CD4-positive, alpha-beta T cell treated with Interleukin-2 at 100 ng/mL for 4 hours (primary cell): ENCODE measurements around the gene PLCL2.

ENCODE experiments used
- DNase-seq: peaks from one replicate; pipeline ENCODE4 v3.0.0-alpha.2; 2020; ENCODE audit warnings: low spot score

Gene PLCL2

DNA sequence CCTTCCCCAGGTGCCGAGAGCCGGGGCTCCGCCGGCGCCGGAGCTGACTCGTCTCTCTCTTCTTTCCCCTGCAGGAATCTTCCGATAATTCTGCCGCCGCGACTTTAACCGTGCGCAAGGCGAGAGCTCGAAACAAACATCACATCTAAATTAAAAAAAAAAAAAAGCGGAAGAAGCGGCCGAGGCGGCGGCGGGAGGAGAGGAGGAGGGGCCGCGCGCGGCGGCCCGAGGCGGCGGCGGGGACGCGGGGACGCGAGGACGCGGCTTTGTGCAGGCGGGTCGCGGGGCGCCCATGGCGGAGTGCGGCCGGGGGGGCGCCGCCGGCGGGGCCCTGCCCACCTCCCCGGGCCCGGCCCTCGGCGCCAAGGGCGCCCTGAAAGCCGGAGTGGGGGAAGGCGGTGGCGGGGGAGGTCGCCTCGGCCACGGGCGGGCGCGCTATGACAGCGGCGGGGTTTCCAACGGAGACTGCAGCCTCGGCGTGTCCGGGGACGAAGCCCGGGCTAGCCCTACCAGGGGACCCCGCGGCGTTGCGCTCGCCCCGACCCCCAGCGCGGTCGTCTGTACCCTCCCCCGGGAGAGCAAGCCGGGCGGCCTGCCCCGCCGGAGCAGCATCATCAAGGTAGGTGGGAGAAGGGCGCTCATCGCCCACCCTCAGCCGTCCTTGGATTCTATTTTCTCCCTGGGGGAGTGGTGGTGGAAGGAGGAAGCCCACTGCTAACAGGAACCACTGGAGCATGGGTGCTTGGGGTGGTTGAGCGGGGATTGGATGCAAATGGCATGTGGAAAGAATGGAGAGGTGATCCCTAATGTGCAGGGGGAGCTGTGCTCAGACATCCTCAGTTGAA is at the start of gene PLCL2:
Gene PLCL2 (plus strand): TSS at position 208 of the 845 bp plus-strand sequence. CDS start 85 bp downstream, at position 293.
- peak; percentile 81 for DNase-seq

DNA sequence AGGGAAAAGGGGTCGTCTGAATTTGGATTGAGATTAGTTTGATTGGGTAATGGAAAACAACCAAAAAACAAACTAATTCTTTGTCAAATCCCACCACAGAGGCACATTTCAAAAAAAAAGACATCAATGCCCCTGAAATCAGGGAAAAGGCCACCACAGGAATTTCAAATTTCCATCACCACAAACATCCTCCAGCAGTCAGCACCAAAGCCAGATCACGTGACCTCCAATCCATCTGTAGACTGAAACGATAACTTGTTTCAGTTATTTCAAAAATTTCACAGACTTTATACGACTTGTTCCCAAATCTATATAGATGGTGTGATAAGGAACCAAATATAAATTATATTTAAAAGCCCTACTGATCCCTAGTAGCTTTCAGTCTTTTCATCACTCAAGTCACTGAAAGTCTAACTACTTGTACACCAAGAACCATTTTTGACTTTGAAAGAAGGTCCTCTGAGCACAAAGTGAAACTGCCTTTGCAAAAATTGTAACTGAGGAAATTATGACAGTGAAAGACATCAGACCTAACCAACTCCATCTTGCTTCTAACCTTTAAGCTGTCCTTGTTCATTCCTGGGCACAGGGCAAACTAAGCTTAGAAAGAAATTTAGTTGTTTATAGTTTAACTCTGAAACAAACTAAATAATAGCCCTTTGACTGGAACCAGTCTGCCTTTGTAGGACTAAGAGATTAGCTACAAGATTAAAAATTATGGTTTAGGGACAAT is 48.1 kb upstream of the PLCL2 start:
- no peak for DNase-seq

DNA sequence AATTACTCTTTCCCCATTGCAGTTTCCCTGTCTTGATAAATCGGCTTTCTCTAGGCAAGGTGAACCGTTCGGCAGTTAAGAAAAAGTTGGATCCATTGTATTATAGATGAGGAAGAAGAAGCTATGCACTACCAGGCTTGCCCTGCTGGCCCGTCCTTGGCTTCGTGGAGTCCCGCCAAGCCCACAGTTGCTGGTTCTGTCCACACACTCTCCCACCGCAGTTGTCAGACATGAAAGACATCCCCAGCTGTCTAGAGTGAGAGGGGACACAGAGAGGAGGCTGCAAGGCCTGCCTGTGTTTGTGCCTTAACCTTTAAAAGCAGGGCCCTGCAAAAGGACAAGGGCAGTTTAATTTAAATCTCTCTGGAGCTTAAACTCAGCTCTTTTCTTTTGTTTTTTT is 47.2 kb upstream of the PLCL2 start:
- DNase-seq, result no peak

DNA sequence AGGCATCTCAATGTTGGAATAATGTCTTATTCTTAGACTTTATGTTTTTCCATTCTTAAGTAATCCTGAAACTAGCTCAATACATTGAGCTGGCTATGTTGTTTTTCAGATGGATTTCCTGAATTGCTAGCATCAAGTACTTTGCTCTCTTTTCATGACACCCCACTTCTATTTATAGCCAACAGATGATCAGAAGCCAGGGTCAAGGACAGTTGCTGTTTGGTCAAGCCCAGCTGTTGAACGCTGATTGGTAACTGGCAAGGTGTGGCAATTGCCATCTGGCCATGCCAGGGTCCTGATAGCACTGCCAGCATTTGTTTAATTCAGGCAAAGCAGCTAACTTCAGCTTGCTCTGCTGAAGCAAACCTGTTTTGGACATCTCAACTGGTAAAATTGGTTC is 46.2 kb upstream of the PLCL2 start:
- no peak for DNase-seq

DNA sequence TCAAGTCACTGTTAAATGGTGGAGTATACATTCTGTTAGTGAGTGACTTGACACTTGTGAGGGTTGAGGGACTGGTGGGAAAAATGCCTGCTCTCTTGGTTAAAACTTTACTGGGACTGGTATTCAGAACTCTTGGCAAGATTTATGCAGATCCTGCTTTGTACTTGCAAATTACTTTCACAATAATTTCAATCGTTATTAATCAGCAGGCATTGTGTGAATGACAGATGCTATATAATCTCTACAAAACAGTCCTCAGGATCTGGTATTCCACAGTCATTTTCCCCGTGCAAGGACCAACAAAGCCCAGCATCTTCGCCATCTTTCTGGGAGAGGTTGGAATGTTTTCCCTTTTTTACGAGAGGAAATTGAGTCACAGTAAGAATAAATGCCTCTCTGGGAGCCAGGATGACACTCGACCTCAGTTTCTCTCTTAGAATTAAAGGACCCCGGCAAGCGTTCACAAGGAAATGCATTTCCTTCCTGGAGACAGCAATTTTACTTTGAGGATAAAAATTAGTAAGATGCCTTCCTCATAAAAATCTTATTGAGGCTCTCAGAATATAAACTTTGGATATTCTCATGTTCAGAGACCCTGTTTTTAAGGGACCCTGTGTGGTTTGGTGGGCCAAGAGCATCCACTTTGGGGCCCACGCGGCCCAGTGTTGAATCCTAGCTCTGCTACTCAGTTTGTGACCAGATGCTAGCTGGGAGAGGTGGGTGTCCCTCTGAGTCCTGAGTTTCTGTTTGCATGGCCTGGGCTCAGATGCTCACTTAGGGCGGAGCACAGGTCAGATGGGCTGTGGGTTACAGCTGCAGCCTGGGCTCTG is 45.3 kb upstream of the PLCL2 start:
- no peak for DNase-seq

DNA sequence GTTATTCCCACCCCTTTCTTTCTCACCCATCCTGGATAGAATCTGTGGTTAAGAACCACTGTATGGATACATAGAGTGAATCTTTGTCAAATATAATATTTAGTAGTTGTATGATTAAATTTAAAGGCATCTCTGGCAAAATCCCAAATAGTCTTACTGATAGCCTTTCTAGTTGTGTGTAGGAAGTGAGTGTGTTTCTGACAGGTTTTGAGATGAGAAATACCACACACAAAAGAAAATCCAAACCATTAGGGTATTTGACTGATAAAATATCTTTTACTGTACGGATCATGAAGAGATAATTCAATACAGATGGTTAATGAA is 44.7 kb upstream of the PLCL2 start:
- no peak for DNase-seq

DNA sequence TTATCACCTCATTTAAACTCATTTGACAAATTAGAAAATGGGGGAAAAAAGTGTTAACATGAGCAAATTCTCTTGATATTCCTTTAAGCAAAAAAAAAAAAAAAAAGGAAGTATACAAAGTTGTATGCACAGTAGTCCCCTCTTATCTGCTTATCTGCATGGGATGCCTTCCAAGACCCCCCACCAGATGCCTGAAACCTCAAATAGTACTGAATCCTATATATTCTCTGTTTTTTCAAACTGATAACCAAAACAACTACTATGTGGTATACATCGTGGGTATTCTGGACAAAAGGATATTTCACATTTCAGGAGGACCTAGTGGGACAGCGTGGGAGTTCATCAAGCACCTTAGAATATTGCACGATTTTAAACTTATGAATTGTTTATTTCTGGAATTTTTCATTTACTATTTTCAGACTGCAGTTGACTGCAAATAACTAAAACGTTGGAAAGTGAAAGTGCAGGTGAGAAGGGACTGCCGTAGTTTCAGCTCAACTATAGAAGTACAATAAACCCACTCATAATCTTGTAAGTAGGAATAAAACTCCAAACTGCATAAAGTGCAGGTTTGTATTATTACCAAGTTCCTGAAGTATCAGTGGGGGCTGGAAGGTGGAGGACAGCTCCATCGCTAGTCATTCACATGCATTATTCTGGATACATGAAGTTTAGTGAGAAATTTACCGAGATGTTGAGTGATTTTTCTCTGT is 43.6 kb upstream of the PLCL2 start:
- DNase-seq, result peak; percentile 6

DNA sequence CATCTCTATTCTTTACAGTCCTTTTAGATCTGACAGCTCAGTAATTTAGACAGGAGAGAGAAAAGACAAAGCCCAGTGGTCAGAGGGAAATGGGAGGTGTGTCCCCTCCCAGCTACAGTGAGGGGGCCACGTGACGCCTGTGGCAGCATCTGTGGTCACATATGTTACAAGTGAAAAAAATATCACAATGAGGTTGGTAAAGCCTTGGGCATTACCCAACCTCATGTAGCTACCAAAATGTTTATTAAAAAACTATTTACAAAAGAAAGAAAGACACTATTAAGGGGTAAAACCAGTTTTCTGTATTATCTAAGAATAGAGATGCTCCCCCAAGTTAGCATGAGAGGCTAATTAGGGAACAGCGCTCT is 42.9 kb upstream of the PLCL2 start:
- peak; percentile 63 for DNase-seq

DNA sequence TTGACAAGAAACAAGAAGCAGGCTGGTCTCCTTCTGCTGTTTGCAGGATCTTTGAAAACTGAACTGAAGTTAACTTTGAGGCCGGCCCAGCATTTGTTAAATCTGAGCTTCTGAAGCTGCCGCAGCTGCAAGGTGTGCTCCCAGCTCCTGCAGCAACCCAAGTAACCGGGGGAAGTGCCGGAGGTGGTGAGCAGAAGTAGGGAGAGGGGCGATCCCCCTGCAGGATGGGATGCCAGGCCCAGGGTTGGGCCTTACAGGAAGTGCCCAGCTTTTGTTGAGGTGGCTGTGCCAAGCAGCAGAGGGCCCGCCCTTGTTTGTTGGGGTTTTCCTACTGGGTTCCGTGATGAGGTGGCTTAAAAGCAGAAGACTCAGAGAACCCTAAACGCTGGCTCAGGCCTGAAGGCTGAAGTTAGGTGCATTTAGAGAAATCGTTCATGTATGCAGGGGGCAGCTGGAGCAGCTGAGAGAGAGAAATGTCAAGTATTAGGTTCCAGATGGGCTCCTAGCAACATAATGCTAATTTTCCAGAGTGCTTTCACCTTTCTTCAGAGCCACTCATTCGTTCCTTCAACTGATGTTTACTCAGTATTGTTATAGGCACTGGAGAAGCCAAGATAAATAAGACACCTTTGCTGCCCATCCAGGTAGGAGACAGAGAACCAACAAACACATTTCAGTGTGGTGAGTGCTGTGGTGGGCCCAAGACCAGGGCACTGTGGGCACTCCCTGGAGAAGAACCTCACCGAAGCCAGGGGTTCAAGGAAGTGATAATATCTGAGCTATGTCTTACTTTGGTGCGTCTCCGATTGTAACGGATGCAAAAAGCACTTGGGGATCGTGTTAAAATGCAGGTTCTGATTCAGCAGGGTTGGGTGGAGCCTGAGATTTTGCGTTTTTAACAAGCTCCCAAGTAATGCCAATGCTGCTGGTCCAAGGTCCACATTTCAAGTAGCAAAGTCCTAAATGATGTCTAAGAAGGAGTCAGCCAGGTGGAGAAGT is 42.2 kb upstream of the PLCL2 start:
- peak; percentile 85 for DNase-seq

DNA sequence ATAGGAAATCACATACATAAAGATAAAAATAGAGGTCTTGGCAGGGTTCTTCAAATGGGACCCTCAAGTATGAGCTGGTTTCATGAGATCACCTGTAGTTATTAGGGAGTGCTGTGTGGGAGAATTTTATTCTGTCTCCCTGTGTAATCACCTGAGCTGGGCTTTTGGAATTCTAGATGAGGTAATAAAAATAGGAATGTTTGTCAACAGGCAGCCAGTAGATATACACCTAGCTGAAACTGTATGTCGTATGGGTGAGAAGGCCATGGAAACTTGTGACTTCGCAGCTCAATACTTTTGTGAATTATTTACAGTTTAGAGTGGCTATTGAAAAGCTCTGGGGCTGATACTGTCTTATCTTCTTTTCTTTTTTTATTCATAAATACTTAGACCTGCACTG is 40.5 kb upstream of the PLCL2 start:
- DNase-seq, result no peak

DNA sequence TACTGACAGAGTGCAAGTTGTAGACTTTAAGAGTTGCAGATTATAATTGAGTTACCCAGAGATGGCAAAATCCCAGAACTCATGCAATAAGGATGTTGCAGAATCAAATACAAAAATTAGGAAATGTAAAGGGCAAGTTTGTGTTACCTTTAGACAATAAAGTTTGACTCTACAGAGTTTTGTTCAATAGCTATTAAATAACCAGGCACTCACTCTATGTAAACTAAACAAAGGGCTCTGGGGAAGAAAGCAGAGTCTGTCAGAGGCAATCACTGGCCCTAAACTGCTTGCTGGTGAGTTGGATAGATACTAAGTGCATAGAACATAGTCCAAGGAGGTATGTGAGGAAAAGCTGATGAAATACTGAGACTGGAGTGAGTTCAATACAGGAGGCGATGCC is 40.0 kb upstream of the PLCL2 start:
- DNase-seq, result no peak

DNA sequence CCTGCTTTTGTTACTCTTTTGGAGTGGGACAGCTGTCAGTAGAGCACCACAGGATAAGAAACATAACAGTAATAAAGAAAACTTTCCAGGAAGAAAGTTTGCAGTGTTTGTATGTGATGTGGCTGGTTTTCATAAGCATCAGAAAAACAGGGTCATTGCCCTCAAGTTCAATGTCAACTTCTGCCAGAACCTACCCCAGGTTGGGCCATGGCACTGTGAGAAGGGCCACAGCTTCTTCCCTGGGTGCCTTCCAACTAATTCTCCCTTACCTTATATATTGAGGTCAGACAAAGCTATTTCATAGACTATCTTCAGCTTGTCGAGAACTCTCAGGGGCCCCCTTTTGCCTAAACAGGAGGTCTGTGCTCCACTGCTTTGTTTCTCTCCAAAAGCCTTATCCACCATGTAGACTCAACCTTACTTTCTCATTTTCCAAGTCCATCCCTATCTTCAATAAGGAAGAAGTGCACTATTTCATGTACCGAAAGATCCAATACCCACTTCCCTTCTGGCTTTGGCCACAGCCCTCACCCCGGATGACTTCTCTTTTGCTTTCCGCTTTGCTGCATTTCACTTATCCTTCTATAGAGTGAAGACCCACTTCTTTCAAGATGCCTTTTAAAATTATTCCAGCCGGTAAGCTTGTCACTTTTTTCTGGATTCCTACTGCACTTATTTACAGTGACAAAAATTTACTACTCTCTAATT is 38.2 kb upstream of the PLCL2 start:
- DNase-seq, result no peak

DNA sequence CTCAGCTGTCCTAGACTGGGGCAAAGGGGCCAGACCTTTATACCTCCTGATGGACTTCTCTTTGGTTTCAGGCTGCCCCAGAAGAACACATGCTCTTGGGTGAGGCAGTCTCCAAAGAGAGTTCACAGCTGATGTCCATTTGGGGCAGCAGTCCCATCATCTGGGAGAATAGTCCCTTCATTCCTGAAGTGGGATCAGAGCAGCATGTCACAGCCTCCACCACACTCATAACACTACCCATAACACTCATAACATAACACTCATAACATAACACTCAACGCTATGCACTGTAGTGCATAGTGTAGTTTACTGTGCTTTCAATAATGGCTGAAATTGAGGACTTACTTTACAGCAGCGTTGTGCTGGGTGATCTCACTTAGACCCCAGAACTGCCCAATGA is 36.7 kb upstream of the PLCL2 start:
- no peak for DNase-seq

DNA sequence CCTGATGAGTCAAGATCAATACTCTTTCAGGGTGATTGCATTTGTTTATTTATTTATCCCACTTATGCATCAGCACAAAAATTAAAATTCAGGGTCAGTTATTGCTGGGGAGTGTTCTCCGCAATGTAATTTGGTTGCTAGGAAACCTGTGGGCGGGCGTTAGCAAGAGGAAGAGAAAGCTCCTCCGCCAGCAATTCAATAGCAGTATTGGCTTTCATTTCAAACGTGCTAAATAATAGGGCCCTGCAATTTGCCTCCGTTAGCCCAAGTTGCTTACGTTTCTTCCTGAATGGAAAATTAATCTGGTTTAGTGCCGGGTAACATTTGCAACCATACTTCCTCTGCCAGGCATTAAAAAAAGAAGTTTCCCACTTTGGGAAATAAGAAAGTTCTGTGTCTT is 35.5 kb upstream of the PLCL2 start:
- peak; percentile 88 for DNase-seq

DNA sequence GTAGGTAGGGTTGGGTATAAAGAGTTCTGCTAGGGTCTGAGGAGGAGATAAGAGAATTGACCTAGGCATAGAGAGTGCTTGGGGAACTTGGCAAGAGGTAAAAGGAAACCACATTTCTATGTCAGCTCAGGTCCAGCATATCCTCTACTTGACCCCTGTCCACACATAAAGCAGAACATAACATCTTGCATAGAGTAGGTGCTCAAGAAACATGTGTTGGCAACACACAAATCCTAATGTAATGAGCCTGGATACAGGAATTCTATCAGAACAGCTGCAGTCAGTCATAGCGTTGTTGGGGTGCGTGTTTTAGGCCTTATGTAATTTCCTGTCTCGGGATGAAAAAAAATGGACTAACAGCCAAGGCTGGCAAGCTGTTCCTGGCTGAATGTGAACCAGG is 35.0 kb upstream of the PLCL2 start:
- no peak for DNase-seq

DNA sequence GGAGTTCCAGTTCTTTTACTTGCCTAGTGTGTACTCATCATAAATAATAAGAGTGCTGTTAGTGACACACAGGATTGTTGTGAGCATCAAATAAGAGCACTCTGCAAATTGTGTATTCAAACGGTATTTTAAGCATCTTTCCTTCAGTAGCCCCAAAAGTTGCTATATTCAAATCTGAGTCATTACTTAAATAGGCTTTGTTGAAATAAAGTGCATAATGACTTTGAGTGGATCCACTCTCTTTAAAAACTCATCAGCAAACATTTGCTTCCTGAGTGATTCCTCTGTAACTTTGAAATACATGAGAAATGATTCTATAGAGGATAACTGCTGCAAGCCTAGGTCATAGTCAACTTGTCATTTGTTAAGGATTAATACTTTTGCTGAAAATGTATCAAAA is 29.3 kb upstream of the PLCL2 start:
- no peak for DNase-seq

DNA sequence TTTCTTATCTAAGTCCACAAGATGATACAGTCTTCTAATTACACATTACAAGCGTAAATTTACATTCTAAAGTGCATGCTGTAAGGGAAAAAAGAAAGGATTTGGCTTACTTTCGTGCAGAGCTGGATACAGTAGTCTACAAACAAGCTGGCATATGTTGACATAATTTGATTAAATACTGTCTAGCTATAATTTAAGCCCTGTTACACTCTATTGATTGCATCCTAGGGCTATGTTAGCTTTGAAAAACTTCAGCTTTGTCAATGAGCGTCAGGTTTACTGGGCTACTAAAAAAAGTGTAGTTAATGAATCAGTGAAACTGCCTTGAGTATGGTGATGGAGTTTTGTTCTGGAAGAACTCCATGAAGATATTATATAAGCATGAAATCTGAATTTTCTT is 24.5 kb upstream of the PLCL2 start:
- DNase-seq, result no peak

DNA sequence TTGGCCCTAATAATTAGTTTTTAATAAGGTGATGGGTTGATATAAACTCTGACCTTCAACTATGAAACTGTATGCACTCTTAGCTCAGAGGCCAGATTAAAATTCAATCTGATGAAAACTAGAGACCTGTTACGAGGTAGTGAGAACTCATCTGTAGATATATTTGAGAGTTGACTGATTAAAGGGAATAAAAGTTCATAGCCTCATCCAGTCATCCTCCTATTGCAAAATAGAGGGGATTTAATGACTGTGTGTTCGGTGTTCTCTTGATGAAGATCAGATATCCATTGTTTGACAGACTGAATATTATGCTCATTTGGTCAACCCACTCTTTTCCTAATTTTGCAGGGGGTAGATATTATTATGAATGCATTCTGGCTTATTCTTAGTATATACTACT is 23.3 kb upstream of the PLCL2 start:
- DNase-seq, result no peak

DNA sequence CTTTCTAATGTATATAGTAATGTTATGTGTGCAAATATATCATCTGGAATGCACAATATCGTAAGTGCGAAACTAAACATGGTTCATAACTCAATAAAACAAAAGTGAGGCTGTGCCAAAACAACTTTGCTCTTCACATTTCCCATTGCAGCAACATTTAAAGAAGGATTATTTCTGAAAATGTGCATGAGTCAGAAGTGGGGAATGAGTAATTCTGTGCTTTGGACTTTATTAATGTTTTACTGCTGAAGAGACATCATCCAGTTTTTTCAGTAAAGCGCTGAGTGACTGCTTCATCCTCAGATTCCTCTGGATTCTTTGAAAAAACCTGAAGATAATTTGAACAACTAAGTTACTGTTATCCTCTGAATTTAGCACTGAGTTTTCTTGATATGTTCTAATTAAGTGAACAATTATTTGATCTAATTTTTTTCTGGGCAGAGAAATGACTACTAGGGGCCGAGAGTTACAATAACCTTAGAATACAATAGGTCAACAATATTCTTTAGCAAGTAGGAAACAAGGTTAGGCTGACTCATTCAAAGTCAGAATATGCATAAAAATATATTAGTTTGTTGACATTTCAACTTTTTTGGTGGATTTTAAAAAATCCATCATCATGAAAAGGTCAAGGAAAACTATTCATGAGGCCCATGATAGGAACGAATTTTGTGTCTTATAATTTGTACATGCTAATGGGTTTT is 20.0 kb upstream of the PLCL2 start:
- no peak for DNase-seq

DNA sequence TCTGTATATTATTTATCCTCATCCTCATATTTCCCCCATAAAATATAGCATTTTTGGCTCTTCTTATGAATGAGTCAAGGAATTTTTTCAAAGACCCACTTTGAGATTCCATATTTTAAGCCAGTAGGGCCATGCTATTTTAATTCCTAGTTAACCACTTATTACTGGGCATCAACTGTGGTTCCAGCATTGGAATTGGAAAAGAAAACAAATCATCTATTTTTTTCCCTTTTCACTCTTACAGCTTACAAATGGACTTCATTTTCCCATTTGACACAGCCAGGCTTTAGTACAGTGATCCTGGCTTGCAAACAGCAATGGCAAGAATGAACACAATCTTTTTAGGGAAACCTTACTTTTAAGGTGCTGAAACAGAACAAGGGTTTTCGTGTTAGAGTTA is 19.4 kb upstream of the PLCL2 start:
- no peak for DNase-seq
